SIG-M5 treated with dmso at 0.1 percent for 504 hours (cell line): ENCODE measurements around the gene CHMP3.
"Not testable (repeated sequence)": the region's sequence is repeated elsewhere in the genome, so short reads cannot be mapped to it uniquely, and the experiment has no call there.

ENCODE experiments used
- DNase-seq: peaks from one replicate; lab custom pipeline; 2025; ENCODE audit not compliant: unreplicated experiment; lab: John Stamatoyannopoulos, UW

Gene CHMP3

GRCh38 chr2:86512892-86513291 lies 50.4 kb downstream of the CHMP3 start:
- DNase-seq: no peak

- DNase-seq: no peak
Measured at GRCh38 chr2:86512034-86512433, 51.2 kb downstream of the CHMP3 start.

GRCh38 chr2:86510436-86510933 lies 52.8 kb downstream of the CHMP3 start:
- no peak for DNase-seq

- DNase-seq: no peak
Measured at GRCh38 chr2:86507600-86507999, 55.6 kb downstream of the CHMP3 start.

- DNase-seq: no peak
Measured at GRCh38 chr2:86500325-86501083, 62.7 kb downstream of the CHMP3 start.

GRCh38 chr2:86499326-86499725 lies 63.9 kb downstream of the CHMP3 start:
- no peak for DNase-seq

- DNase-seq: no peak
Measured at GRCh38 chr2:86498468-86499260, 64.6 kb downstream of the CHMP3 start.

GRCh38 chr2:86496391-86496790 lies 66.9 kb downstream of the CHMP3 start:
- DNase-seq: not testable (repeated sequence)

GRCh38 chr2:86492048-86492453 lies 71.2 kb downstream of the CHMP3 start:
- no peak for DNase-seq

GRCh38 chr2:86491088-86491487 lies 72.2 kb downstream of the CHMP3 start:
- DNase-seq: no peak

GRCh38 chr2:86490245-86490644 lies 73.0 kb downstream of the CHMP3 start:
- DNase-seq: no peak

- no peak for DNase-seq
Measured at GRCh38 chr2:86489542-86489941, 73.7 kb downstream of the CHMP3 start.

- no peak for DNase-seq
Measured at GRCh38 chr2:86488561-86489250, 74.5 kb downstream of the CHMP3 start.

- DNase-seq: no peak
Measured at GRCh38 chr2:86487062-86487461, 76.2 kb downstream of the CHMP3 start.

- no peak for DNase-seq
Measured at GRCh38 chr2:86485802-86486201, 77.4 kb downstream of the CHMP3 start.

- DNase-seq: no peak
Measured at GRCh38 chr2:86485103-86485502, 78.1 kb downstream of the CHMP3 start.

- no peak for DNase-seq
Measured at GRCh38 chr2:86484385-86484784, 78.9 kb downstream of the CHMP3 start.

GRCh38 chr2:86482034-86482433 lies 81.2 kb downstream of the CHMP3 start:
- DNase-seq: no peak

GRCh38 chr2:86480105-86480504 lies 83.1 kb downstream of the CHMP3 start:
- no peak for DNase-seq

- DNase-seq: no peak
Measured at GRCh38 chr2:86477349-86477748, 85.9 kb downstream of the CHMP3 start.

GRCh38 chr2:86476918-86477317 lies 86.3 kb downstream of the CHMP3 start:
- no peak for DNase-seq

GRCh38 chr2:86476092-86476491 lies 87.2 kb downstream of the CHMP3 start:
- DNase-seq: no peak
